ENCODE results near the gene CISD3. TPM values are rescaled to one million over a fixed set of nuclear protein-coding genes. Genes with fewer than 3 reads are reported as not detected.
A peak's percentile ranks its signal among the peaks of the same experiment; 100 is the strongest.

The CISD3 gene
- total and polyA plus RNA-seq, 11 donors = 21.2 to 80.3 (median 65.1) TPM

GRCh38 chr17:38748149-38748891 is 18.2 kb downstream of the CISD3 start, which contains the start of gene PCGF2:
Gene PCGF2, minus strand, starts transcription at chr17:38748336. Its CDS starts 7,934 bp downstream, at chr17:38740402.
- peaks cover 0 to 81% (median 49%) of the 10 kb centered on the region in 12 donors for H3K4me1 ChIP-seq

GRCh38 chr17:38748892-38749222 is 18.7 kb downstream of the CISD3 start:
- Histone ChIP-seq H3K9me3 (no peaks in the 10 kb centered on the region), H3K27ac (peak overlapping the region; percentile 87 to 99 (median 96)), H3K36me3 (peaks cover 0 to 4% (median 0%) of the 10 kb centered on the region in 9 donors), H3K4me3 (peak overlapping the region; percentile 43 to 98 (median 93)), H3K4me1 (peaks cover 0 to 81% (median 49%) of the 10 kb centered on the region in 12 donors), H3K27me3 (peaks cover 0 to 27% (median 0%) of the 10 kb centered on the region in 9 donors)
- no peak for DNase-seq
- intact Hi-C loops (cut with DNase I) = loop anchor here in 2 of 10 donors (2.0 kb wide), 2 partner anchors 18 to 46 kb away; partner anchors contain the start of gene CISD3 (in 2 of the 2)
- 0 to 1% (median 0%) methylated on average over 8 to 32 of the region's 32 CpGs for WGBS, 4 donors
- no peak for ATAC-seq
- TF ChIP-seq POLR2A (IDR thresholded peaks at IDR 0.05) = no peak
- TF ChIP-seq CTCF (IDR thresholded peaks at IDR 0.05) = no peak

More at GRCh38 chr17:38748149-38748891, 18.2 kb downstream of the CISD3 start, which contains the start of gene PCGF2:
- ATAC-seq = peak in 3 of 4 donors; percentile 9 to 43 (median 21)
- WGBS, 4 donors = 0 to 2% (median 1%) methylated on average over 33 to 47 of the region's 47 CpGs
- peak; percentile 91 to 96 (median 94) for DNase-seq
- Histone ChIP-seq H3K36me3 (no peaks in the 10 kb centered on the region), H3K9me3 (no peaks in the 10 kb centered on the region), H3K27ac (peak within 1 kb of the TSS; percentile 87 to 99 (median 96)), H3K4me3 (peak within 1 kb of the TSS; percentile 43 to 98 (median 93)), H3K27me3 (peaks cover 0 to 27% (median 0%) of the 10 kb centered on the region in 9 donors)
- no peak for TF ChIP-seq CTCF (IDR thresholded peaks at IDR 0.05)
- peak in 1 of 2 donors; percentile 68 for TF ChIP-seq POLR2A (IDR thresholded peaks at IDR 0.05)
- intact Hi-C loops (cut with DNase I) = loop anchor here in 2 of 10 donors (2.0 kb wide), 2 partner anchors 18 to 46 kb away; partner anchors contain the start of gene CISD3 (in 2 of the 2)

GRCh38 chr17:38749223-38750043 is 19.3 kb downstream of the CISD3 start:
- H3K27ac ChIP-seq = peak overlapping the region; percentile 87 to 99 (median 96)
- ATAC-seq (peak; percentile 28 to 71 (median 56)), DNase-seq (peak; percentile 93 to 96 (median 95))
- peaks cover 0 to 81% (median 52%) of the 10 kb centered on the region in 12 donors for H3K4me1 ChIP-seq
- peak in 3 of 12 donors; percentile 15 to 31 (median 15) for TF ChIP-seq CTCF (IDR thresholded peaks at IDR 0.05)
- TF ChIP-seq POLR2A (IDR thresholded peaks at IDR 0.05) = peak in 1 of 2 donors; percentile 64
- intact Hi-C loops (cut with DNase I) = loop anchor here in 4 of 10 donors (2.0 to 5.0 kb wide), 6 partner anchors 19 to 403 kb away; partner anchors contain the start of genes CISD3 (in 2 of the 4), PIP4K2B (in 2 of the 4), LASP1 (in 1 of the 4) and PLXDC1 (in 1 of the 4)
- H3K36me3 ChIP-seq = peaks cover 0 to 9% (median 3%) of the 10 kb centered on the region in 9 donors
- H3K27me3 ChIP-seq = peaks cover 0 to 27% (median 0%) of the 10 kb centered on the region in 9 donors
- 0 to 1% (median 1%) methylated on average over 24 to 79 of the region's 79 CpGs for WGBS, 4 donors
- no peaks in the 10 kb centered on the region for H3K9me3 ChIP-seq
- peak overlapping the region; percentile 43 to 98 (median 93) for H3K4me3 ChIP-seq

Data from heart left ventricle (tissue), 16 donors.